GM12878 (cell line): ENCODE measurements around the gene PNRC1. TPM values are rescaled to one million over a fixed set of nuclear protein-coding genes. Genes with fewer than 3 reads are reported as not detected.
"Not testable (repeated sequence)": the region's sequence is repeated elsewhere in the genome, so short reads cannot be mapped to it uniquely, and the experiment has no call there.

Experiments used
- ATAC-seq: fragments of 200-7000 bp; cut with Tn5 transposase; 3 replicates; pipeline ENCODE4 v1.9.1; 2020; ENCODE audit warnings: mild to moderate bottlenecking, moderate library complexity
- BruUV-seq: library from RNA; stranded (reverse); fragments of 400-500 nt; replicated peaks from 2 replicates; lab custom pipeline; 2021; lab: Mats Ljungman, UMichigan
- CTCF ChIA-PET: fragments of 300-600 bp; sonication (Branson Sonifier 250); formaldehyde crosslinking; extraction: SDS; loops from one replicate; lab custom pipeline; 2021; ENCODE audit warnings: inconsistent platforms; lab: Yijun Ruan, JAX
- POLR2A ChIA-PET: fragments of 350-600 bp; formaldehyde crosslinking; extraction: SDS; loops from one replicate; lab custom pipeline; 2021; ENCODE audit warnings: inconsistent platforms; lab: Charles Lee
- RAD21 ChIA-PET: fragments of 300-600 bp; sonication (Branson Sonifier 250); formaldehyde crosslinking; loops from one replicate; lab custom pipeline; 2023; ENCODE audit warnings: antibody characterized with exemption; ENCODE audit not compliant: unreplicated experiment; lab: Charles Lee
- SMC1A ChIA-PET: fragments of 300-600 bp; sonication (Branson Sonifier 250); formaldehyde crosslinking; loops from one replicate; lab custom pipeline; 2023; ENCODE audit not compliant: unreplicated experiment, uncharacterized antibody; lab: Charles Lee
- DNase-seq: peaks from one replicate; pipeline ENCODE4 v3.0.0-alpha.2; 2011; ENCODE audit warnings: low read depth, low spot score
- FAIRE-seq: peaks from 3 replicates; lab custom pipeline; 2011; peaks lifted over from hg19 to GRCh38; lab: Jason Lieb, UNC
- H2AFZ ChIP-seq: 2 replicates; pipeline ENCODE4 v1.6.0; 2011; ENCODE audit warnings: low read depth, low read length, control low read depth; ENCODE audit not compliant: control insufficient read depth
- H3K27ac ChIP-seq: 2 replicates; pipeline ENCODE4 v1.5.1; 2011; ENCODE audit warnings: control low read depth; ENCODE audit not compliant: control insufficient read depth, insufficient read depth
- H3K27me3 ChIP-seq, 2 experiments: replicated peaks in 1 of 2; 2 replicates each; pipeline versions ENCODE4 v1.6.0 to v1.6.1; 2011; ENCODE audit warnings: low read length in 1 of 2; ENCODE audit not compliant: control insufficient read depth in 2 of 2, insufficient read depth in 2 of 2
- H3K36me3 ChIP-seq, 2 experiments: 2 replicates each; pipeline ENCODE4 v1.5.1; 2011; ENCODE audit warnings: low read length in 1 of 2; ENCODE audit not compliant: control insufficient read depth in 2 of 2, insufficient read depth in 2 of 2
- H3K4me1 ChIP-seq: 2 replicates; pipeline ENCODE4 v1.6.1; 2011; ENCODE audit warnings: mild to moderate bottlenecking, low read length, moderate library complexity, mixed read lengths; ENCODE audit not compliant: control insufficient read depth, insufficient read depth
- H3K4me2 ChIP-seq: 2 replicates; pipeline ENCODE4 v1.6.0; 2011; ENCODE audit warnings: control low read depth; ENCODE audit not compliant: control insufficient read depth, insufficient read depth
- H3K4me3 ChIP-seq: fragments of 200-600 bp; sonication (generic); 2 replicates; pipeline ENCODE4 v1.5.1; 2016
- H3K79me2 ChIP-seq: 2 replicates; pipeline ENCODE4 v1.6.0; 2011; ENCODE audit warnings: low read length; ENCODE audit not compliant: control insufficient read depth, insufficient read depth
- H3K9ac ChIP-seq: 2 replicates; pipeline ENCODE4 v1.8.0; 2011; ENCODE audit warnings: low read length, control low read depth, mixed read lengths; ENCODE audit not compliant: control insufficient read depth, insufficient read depth
- H3K9me3 ChIP-seq: replicated peaks from 3 replicates; pipeline ENCODE4 v1.5.1; 2011; ENCODE audit warnings: mild to moderate bottlenecking, low read length; ENCODE audit not compliant: control insufficient read depth, insufficient read depth
- H4K20me1 ChIP-seq: 2 replicates; pipeline ENCODE4 v1.6.0; 2011; ENCODE audit not compliant: control insufficient read depth, insufficient read depth
- IRF4 ChIP-seq: IDR thresholded peaks from 2 replicates; pipeline ENCODE4 v1.6.1; 2011; ENCODE audit warnings: low read depth, low read length
- SMAD5 ChIP-seq: IDR thresholded peaks from 2 replicates; pipeline ENCODE4 v1.6.1; 2016; ENCODE audit warnings: antibody characterized with exemption, low read depth
- in situ Hi-C: fragments of 300-500 bp; cut with MboI; formaldehyde crosslinking; loops from 9 replicates; pipeline ENCODE4 v1.14.3; 2018; ENCODE audit warnings: mixed read lengths
- intact Hi-C: fragments of 100-400 bp; cut with micrococcal nuclease; formaldehyde crosslinking; loops from one replicate; pipeline ENCODE4 v1.14.2; 2022; ENCODE audit not compliant: unreplicated experiment
- polyA plus RNA-seq, 11 experiments: library from polyadenylated mRNA; depleted of rRNA in 4 of 11; unstranded in 6 of 11; stranded (reverse) in 5 of 11; fragments of >200 nt; fragmentation: Nextera tagmentation in 4 of 11; fragmentation: Illumina TruSeq in 1 of 11; extraction: Ambion mirVana in 4 of 11; extraction: Trizol in 1 of 11; gene quantifications; 1 replicate in 1 of 11; 2 replicates in 10 of 11; pipeline versions ENCODE4 v1.2.1 to v1.2.3, GENCODE V29; 2011 to 2016; ENCODE audit warnings: inconsistent platforms in 2 of 11, missing spikeins in 2 of 11, low read depth in 1 of 11
- total RNA-seq, 4 experiments: library from RNA; depleted of rRNA in 3 of 4; stranded (reverse); fragments of >200 nt in 3 of 4; fragmentation: Illumina TruSeq in 1 of 4; extraction: Trizol in 1 of 4; gene quantifications; 2 replicates each; pipeline versions ENCODE4 v1.2.1 to v1.2.3, GENCODE V29; 2013 to 2021
- TF ChIP-seq, protein P1 (sequence below): fragments of 450-650 bp; formaldehyde crosslinking; IDR thresholded peaks from 2 replicates; pipeline ENCODE4 v1.4.0; 2020; ENCODE audit warnings: mild to moderate bottlenecking, moderate library complexity

Gene PNRC1
- total and polyA plus RNA-seq, 10 of the 15 experiments (the other 5 are each of a cell fraction or from before 2014, with no cell fraction given) = 7.6 to 66.0 (median 33.1) TPM

DNA sequence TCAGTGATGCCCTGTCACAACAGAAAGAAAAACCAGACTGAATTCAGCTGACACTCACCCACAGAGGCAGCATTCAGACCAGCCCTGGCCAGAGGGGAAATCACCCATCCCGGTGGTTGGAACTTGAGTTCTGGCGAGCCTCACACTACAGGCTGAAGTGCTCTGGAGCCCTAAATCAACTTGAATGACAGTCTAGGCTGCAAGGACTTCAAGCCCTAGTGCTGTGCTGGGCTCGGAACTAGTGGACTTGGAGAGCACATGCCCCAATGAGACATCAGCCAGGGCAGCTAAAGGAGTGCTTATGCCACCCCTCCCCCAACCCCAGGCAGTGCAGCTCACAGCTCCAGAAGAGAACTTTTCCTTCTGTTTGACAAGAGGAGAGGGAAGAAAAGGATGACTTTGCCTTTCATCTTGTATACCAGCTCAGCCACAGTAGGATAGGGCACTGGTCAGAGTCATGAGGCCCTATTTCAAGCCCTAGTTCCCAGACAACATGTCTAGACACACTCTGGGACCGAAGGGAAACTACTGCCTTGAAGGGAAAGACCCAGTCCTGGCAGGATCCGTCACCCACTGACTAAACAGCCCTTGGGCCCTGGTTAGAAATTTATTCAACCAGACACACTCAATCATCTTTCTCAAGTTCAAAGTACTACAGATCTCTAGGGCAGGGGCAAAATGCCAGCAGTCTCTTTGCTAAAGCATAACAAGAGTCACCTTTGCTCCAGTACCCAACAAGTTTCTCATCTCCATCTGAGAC, 43.2 kb upstream of the PNRC1 start (continued):
- TF ChIP-seq, protein P1, sequence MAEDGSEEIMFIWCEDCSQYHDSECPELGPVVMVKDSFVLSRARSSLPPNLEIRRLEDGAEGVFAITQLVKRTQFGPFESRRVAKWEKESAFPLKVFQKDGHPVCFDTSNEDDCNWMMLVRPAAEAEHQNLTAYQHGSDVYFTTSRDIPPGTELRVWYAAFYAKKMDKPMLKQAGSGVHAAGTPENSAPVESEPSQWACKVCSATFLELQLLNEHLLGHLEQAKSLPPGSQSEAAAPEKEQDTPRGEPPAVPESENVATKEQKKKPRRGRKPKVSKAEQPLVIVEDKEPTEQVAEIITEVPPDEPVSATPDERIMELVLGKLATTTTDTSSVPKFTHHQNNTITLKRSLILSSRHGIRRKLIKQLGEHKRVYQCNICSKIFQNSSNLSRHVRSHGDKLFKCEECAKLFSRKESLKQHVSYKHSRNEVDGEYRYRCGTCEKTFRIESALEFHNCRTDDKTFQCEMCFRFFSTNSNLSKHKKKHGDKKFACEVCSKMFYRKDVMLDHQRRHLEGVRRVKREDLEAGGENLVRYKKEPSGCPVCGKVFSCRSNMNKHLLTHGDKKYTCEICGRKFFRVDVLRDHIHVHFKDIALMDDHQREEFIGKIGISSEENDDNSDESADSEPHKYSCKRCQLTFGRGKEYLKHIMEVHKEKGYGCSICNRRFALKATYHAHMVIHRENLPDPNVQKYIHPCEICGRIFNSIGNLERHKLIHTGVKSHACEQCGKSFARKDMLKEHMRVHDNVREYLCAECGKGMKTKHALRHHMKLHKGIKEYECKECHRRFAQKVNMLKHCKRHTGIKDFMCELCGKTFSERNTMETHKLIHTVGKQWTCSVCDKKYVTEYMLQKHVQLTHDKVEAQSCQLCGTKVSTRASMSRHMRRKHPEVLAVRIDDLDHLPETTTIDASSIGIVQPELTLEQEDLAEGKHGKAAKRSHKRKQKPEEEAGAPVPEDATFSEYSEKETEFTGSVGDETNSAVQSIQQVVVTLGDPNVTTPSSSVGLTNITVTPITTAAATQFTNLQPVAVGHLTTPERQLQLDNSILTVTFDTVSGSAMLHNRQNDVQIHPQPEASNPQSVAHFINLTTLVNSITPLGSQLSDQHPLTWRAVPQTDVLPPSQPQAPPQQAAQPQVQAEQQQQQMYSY (CRISPR knock-in tag) = no peak
- TF ChIP-seq IRF4 = no peak
- no peak for TF ChIP-seq SMAD5
- TF ChIP-seq, all 136 proteins: peak for 0

DNA sequence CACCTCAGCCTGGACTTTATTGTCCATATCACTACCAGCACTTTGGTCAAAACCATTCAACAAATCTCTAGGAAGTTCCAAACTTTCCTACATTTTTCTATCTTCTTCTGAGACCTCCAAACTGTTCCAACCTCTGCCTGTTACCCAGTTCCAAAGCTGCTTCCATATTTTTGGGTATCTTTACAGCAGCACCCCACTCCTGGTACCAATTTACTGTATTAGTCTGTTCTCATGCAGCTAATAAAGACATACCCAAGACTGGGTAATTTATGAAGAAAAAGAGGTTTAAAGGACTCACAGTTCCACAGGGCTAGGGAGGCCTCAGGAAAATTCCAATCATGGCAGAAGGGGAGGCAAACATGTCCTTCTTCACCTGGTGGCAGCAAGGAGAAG, 42.7 kb upstream of the PNRC1 start:
- BruUV-seq, intact Hi-C loops: not testable (repeated sequence)

More for the DNA sequence above, 42.7 kb upstream of the PNRC1 start:
- H3K36me3 ChIP-seq, H3K9me3 ChIP-seq, RAD21 ChIA-PET, CTCF ChIA-PET, POLR2A ChIA-PET, DNase-seq, H3K27me3 ChIP-seq, H3K79me2 ChIP-seq, H3K9ac ChIP-seq, H3K27ac ChIP-seq, H3K4me1 ChIP-seq, SMC1A ChIA-PET, H3K4me2 ChIP-seq, FAIRE-seq, H3K4me3 ChIP-seq, ATAC-seq, in situ Hi-C loops, H4K20me1 ChIP-seq, H2AFZ ChIP-seq: not testable (repeated sequence)
